HG03558 (cell line): Measurements from ENCODE around the gene INTS13.
"Not testable (repeated sequence)": the region's sequence is repeated elsewhere in the genome, so short reads cannot be mapped to it uniquely, and the experiment has no call there.

ENCODE experiments used
- ATAC-seq: cut with Tn5 transposase; IDR thresholded peaks from one replicate; pipeline ENCODE4 v1.9.1; 2021; ENCODE audit warnings: moderate number of reproducible peaks; ENCODE audit not compliant: unreplicated experiment; ENCODE audit errors: extremely low read depth

INTS13 gene

DNA sequence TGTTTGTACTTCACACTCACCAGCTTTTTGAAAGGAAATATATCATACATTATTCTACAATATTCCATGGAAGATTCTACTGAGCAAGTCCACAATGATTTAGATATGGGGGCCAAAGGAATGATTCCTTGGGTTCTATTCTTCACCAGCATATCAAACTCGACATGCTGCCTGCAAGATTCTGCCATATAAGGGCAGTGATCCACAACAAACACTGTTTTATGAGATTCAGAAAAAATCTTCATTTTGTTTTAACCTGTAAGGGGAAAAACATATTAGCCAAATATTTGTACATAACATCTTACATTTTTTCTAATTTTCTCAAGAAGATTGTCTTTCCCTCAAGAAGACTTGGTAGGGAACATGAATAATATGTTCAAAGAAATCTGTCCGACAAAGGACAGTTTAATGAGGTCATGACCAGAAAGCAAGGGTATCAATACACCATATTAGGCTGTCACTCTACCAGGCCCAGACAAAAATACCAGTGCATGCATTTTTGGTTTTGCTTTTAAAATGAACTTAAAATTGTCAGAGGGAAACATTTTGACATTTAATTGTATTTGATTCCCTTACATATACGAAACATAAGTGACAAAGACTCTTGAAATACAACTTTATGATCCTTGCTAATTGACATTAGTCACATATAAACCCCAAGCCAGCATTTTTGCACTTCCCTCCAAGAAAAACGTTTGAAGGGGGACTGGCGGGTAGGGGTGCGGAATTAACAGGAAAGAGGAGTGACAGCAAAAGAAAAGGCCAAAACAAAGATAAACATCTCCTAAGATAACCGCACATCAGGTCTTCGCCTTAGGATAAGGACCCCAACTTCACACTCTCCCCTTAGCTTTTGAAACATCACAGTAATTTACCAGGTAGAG, 980 bp downstream of the INTS13 start:
- ATAC-seq, result no peak

DNA sequence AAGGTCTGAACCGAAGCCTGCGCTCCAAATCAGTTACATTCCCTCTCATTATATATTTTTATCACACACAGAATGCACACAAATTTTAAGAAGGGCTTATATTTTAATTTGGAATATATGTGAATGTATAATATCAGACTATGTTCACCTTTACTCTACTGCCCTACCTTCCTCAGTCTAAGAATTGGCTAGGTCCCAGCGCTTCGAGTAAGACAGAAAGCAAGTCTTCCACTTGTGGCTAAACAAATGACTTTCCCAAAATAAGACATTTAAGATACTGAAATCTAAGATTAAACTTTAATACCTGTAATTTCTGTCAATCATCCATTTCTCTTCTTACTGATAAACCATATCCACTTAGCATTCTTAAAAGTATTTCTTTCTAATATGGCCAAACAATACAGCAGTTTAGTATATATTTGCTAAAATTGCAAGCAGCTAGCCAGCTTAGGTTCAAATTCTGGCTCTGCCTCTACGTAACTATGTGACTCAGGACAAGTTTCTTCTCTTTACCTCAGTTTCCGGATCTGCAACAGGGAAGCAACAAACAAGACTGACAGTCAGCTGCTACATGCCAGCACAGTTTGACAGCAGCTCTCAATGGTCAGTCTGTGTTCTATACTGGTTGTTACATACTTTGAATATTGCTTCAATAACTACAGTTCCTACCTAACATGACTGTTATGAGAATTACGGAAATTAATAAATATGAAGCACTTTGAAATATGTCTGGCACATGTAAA, 2.0 kb downstream of the INTS13 start:
- no peak for ATAC-seq

DNA sequence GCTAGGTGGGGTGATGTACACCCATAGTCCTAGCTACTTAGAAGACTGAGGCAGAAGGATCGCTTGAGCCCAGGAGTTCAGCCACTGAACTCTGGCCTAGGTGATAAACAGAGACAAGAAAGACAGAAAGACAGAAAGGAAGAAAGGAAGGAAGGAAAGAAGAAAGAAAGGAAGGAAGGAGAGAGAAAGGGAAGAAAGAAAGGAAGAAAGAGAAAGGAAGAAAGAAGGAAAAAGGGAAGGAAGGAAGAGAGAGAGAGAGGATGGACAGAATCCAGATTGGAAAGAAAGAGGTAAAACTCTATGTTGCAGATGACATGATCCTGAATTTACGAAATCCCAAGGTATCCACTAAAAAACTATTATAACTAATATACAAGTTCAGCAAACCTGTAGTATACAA, 8.2 kb downstream of the INTS13 start:
- ATAC-seq, result no peak

- ATAC-seq, result no peak
These were observed 9.1 kb downstream of the INTS13 start for GRCh38 chr12:26928661-26929060.

- no peak for ATAC-seq
These were observed 15.9 kb downstream of the INTS13 start for GRCh38 chr12:26921886-26922285.

DNA sequence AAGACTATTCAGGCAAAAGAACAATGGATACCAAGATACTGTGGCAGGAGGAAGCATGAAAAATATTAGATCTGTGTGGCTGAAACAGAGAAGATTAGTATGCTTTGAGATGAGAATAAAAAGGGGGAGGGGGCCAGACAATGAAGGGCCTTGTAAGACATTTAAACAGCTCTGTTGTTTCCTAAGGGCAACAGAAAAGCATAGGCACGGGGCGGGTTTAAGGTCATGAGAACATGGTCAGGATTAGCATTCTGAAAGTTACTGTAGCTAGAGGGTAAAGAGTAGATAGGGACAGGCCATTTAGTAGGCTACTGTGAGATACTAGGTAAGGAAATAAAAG, 18.6 kb downstream of the INTS13 start:
- no peak for ATAC-seq

GRCh38 chr12:26918321-26919215, 19.2 kb downstream of the INTS13 start:
- ATAC-seq, result no peak

DNA sequence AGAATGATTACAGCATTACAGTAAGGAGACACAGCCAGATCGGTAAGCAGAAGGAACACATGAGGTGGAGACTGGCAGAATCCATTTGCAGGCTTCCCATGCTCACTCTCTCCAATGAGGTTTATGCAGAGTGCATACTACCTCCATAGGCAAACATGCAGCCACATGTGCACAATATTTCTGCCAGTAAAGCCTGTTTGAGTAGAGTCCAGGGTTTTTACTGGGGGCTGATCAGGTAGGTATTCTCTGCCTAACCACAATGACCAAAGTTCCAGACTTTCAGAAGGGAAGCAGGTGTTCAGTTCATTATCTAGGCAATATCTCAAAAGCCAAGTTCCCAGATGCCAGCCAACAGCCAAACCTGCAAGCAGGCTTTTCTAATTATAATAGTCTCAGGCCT, 31.1 kb downstream of the INTS13 start:
- no peak for ATAC-seq

GRCh38 chr12:26906024-26906423, 31.8 kb downstream of the INTS13 start:
- ATAC-seq, result no peak

- ATAC-seq, result not testable (repeated sequence)
These were observed 34.4 kb downstream of the INTS13 start for GRCh38 chr12:26903396-26903795.

DNA sequence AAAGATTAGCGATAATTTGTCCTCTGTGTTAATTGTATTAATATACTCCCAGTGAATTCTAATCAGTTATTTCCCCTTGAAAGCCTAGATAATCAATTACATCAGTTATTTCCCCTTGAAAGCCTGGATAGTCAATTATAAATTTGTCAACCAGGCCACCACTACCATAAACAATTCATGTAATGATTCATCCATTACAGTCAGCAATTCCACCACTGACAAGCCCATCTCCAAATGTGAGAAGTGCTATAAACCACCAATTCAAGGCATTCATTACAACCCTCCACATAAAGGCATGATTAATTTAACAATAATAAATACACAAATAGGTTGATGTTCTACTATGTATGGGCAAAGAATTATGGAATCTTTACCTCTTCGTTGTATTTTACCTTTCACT, 40.9 kb downstream of the INTS13 start:
- ATAC-seq, result no peak

GRCh38 chr12:26895672-26896071, 42.1 kb downstream of the INTS13 start:
- ATAC-seq, result no peak

DNA sequence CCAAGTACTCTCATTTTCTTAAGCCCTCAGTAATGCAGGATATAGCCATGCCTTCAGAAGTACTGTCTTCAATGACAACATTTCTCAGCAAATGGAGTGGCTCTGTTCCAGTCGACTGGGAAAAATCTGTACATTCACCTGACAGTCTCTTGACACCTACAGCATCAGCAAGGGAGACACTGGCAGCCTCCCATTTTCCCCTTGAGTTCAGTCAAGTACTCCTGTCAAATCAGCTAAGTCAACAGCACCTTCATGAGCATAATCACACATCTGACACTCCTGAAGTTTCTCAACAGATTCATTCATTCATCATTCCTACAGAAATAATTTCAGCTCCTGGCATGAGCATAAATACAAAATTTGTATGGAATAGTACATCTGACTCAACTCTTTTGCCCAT, 46.1 kb downstream of the INTS13 start:
- no peak for ATAC-seq

- ATAC-seq, result no peak
These were observed 47.0 kb downstream of the INTS13 start for GRCh38 chr12:26890784-26891183.

DNA sequence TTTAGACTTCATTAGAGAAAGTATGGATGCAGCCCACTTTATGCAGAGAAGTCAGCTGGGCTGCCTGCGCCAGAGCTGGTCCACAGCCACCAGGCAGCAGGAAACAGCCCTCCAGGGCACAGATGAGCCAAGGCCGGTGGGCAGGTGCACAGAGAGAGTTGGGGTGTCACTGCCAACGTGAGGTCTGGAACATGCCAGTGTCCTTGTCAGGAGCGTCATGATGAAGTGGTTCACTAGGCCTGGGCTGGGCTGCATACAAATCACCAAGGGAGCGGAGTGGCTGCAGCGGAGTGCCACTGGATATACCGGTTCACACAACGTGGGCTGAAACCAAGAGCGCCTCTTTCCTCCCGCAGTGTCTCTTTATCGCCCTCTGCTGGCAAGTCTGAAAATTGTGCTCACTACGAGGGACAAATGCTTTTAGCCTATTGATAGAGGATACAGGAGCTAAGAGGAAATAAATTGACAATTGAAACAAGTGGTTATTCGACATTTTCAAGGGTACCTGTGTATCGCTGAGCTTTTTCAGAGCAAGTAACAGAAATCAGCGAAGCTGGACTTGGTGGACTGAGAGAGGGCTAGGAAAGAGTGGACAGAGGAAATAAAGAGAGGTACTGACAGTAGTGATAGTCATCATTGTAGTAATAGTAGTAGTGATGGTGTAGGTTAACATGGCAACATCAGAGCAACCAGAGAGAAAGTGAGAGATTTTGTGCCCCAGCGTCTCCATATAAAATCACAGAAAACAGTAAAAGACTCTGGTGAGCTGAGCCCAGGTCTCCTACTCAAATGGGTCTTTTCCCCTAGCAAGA, 52.8 kb downstream of the INTS13 start:
- no peak for ATAC-seq

- ATAC-seq, result no peak
These were observed 57.2 kb downstream of the INTS13 start for GRCh38 chr12:26880625-26881024.

DNA sequence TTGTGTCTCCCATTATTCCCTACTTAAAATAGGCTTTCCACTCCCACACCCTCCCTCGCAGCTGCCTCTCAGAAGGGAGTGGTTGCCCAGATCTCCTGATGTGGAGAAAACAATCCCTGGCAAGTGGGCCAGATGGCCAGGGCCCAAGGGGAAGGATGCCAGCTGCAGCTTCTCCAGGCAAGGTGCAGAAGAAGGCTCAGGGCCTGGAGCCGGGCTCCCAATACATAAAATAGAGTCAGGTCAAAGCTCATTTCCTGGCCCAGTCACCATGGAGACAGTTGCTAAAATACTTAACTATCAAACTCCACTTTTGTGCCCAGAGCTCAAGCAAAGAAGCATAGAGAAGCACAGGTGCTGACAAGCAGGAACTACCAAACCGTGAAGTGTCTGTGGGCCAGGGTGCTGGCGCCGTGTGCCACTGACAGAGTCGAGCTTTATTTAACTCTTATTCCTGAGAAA, 59.1 kb downstream of the INTS13 start:
- peak; percentile 51 for ATAC-seq

DNA sequence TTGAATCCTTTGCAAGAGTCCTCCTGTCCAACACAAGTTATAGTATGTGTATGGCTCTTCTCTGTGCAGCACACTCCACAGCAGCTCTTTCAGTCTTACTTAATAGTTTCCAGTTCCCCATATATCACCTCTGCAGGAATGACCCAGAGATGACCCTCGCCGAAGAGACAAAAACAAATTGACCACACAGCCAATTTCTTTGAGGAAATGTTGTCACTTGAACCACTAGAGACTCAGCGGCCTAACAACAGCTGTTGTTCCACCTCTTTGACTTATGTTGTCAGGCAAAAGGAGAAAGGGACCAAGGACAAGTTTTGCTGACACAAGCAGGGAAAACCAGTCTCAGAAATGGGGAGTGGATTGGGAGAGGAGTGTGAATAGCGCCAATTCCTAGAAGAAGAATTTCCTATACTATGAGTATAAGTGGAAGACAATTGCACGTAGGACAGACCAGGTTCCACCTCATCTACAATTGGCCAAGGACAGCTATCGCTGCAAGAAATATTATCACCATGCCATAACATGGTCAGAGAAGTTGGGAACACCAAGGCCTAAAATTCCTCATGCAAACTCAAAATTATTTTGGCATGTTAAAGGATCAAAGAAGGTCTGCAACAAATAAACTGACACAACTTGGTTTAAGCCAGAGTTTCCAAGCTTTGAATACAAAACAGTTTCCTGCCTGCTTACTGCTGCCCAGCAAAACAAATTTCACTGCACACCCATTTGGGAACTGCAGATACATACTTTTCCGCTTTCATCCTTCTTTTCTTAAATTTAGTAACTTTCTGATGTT, 63.1 kb downstream of the INTS13 start:
- ATAC-seq, result peak; percentile 50

DNA sequence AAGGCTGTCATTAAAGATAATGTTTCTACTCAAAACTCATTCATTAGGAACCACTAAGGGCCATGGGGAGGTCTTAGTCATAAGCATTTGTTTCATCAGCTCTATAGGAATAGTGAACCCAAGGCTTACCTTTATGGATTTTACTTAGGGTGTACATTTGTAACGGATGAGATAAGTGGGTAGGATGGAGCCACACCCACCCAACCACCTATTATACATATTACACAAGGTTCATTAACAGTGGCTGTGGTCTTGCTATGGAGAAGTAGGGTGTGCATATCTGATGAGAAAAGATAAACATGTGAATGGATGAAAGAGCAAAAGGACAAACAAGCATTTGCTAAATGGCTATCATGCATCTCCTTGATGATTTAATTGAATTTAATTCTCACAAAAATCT, 65.2 kb downstream of the INTS13 start:
- no peak for ATAC-seq
